PC-3 (cell line): Measurements from ENCODE around the gene SLC13A2.

Experiments used
- CTCF ChIP-seq: fragments of 300-600 bp; sonication (generic); conservative IDR thresholded peaks from 2 replicates; pipeline ENCODE4 v1.5.1; 2017; ENCODE audit warnings: antibody characterized with exemption, low read depth, mild to moderate bottlenecking, low read length
- EZH2 ChIP-seq: fragments of 300-600 bp; sonication (generic); IDR thresholded peaks from one replicate; pipeline ENCODE4 v1.6.1; 2017; ENCODE audit warnings: antibody characterized with exemption, mild to moderate bottlenecking, low read length; ENCODE audit not compliant: unreplicated experiment
- EZH2phosphoT487 ChIP-seq: fragments of 300-600 bp; sonication (generic); IDR thresholded peaks from 2 replicates; pipeline ENCODE4 v1.6.1; 2018; ENCODE audit warnings: mild to moderate bottlenecking, antibody characterized with exemption, low read length, borderline replicate concordance

GRCh38 chr17:28492352-28493310, 19.2 kb downstream of the SLC13A2 start:
- TF ChIP-seq CTCF (no peak), EZH2phosphoT487 (no peak), EZH2 (no peak)
